Measurements from ENCODE around the gene LDLRAD4.

LDLRAD4 gene

GRCh38 chr18:13369756-13370510, 151.4 kb downstream of the LDLRAD4 start:
- Histone ChIP-seq H3K36me3 (ENCODE audit: control insufficient read depth in 5 of 5, insufficient read depth in 5 of 5, low read length in 5 of 5) (no peaks in the 10 kb centered on the region), H3K4me3 (ENCODE audit: low read depth in 1 of 5, low read length in 5 of 5) (no peak overlapping the region), H3K27me3 (ENCODE audit: control insufficient read depth in 5 of 5, insufficient read depth in 4 of 5, low read length in 5 of 5) (no peaks in the 10 kb centered on the region), H3K9me3 (ENCODE audit: control insufficient read depth in 5 of 5, low read length in 5 of 5) (no peaks in the 10 kb centered on the region), H3K4me1 (ENCODE audit: control insufficient read depth in 5 of 5, insufficient read depth in 5 of 5, low read length in 5 of 5) (peaks cover 0 to 9% (median 8%) of the 10 kb centered on the region in 5 donors), H3K9ac (ENCODE audit: low read length in 5 of 5) (no peak overlapping the region), H3K27ac (ENCODE audit: low read depth, low read length) (no peak overlapping the region)

- Histone ChIP-seq H3K4me1 (ENCODE audit: control insufficient read depth in 5 of 5, insufficient read depth in 5 of 5, low read length in 5 of 5) (peaks cover 4 to 21% (median 16%) of the 10 kb centered on the region in 5 donors), H3K9ac (ENCODE audit: low read length in 5 of 5) (no peak overlapping the region), H3K27ac (ENCODE audit: low read depth, low read length) (no peak overlapping the region), H3K4me3 (ENCODE audit: low read depth in 1 of 5, low read length in 5 of 5) (no peak overlapping the region), H3K9me3 (ENCODE audit: control insufficient read depth in 5 of 5, low read length in 5 of 5) (no peaks in the 10 kb centered on the region), H3K36me3 (ENCODE audit: control insufficient read depth in 5 of 5, insufficient read depth in 5 of 5, low read length in 5 of 5) (no peaks in the 10 kb centered on the region), H3K27me3 (ENCODE audit: control insufficient read depth in 5 of 5, insufficient read depth in 4 of 5, low read length in 5 of 5) (no peaks in the 10 kb centered on the region)
These were observed 152.6 kb downstream of the LDLRAD4 start for GRCh38 chr18:13370995-13371625.

- H3K4me3 ChIP-seq (ENCODE audit: low read depth in 1 of 5, low read length in 5 of 5) = no peak overlapping the region
- H3K4me1 ChIP-seq (ENCODE audit: control insufficient read depth in 5 of 5, insufficient read depth in 5 of 5, low read length in 5 of 5) = peaks cover 4 to 25% (median 16%) of the 10 kb centered on the region in 5 donors
- H3K9me3 ChIP-seq (ENCODE audit: control insufficient read depth in 5 of 5, low read length in 5 of 5) = no peaks in the 10 kb centered on the region
- no peak overlapping the region for H3K9ac ChIP-seq (ENCODE audit: low read length in 5 of 5)
- no peaks in the 10 kb centered on the region for H3K36me3 ChIP-seq (ENCODE audit: control insufficient read depth in 5 of 5, insufficient read depth in 5 of 5, low read length in 5 of 5)
- no peak overlapping the region for H3K27ac ChIP-seq (ENCODE audit: low read depth, low read length)
- H3K27me3 ChIP-seq (ENCODE audit: control insufficient read depth in 5 of 5, insufficient read depth in 4 of 5, low read length in 5 of 5) = no peaks in the 10 kb centered on the region
These were observed 153.3 kb downstream of the LDLRAD4 start for GRCh38 chr18:13371689-13372418.

GRCh38 chr18:13372531-13372951, 154.0 kb downstream of the LDLRAD4 start:
- H3K9me3 ChIP-seq (ENCODE audit: control insufficient read depth in 5 of 5, low read length in 5 of 5) = no peaks in the 10 kb centered on the region
- no peaks in the 10 kb centered on the region for H3K36me3 ChIP-seq (ENCODE audit: control insufficient read depth in 5 of 5, insufficient read depth in 5 of 5, low read length in 5 of 5)
- no peaks in the 10 kb centered on the region for H3K27me3 ChIP-seq (ENCODE audit: control insufficient read depth in 5 of 5, insufficient read depth in 4 of 5, low read length in 5 of 5)
- no peak overlapping the region for H3K4me3 ChIP-seq (ENCODE audit: low read depth in 1 of 5, low read length in 5 of 5)
- H3K27ac ChIP-seq (ENCODE audit: low read depth, low read length) = no peak overlapping the region
- peaks cover 5 to 29% (median 11%) of the 10 kb centered on the region in 5 donors for H3K4me1 ChIP-seq (ENCODE audit: control insufficient read depth in 5 of 5, insufficient read depth in 5 of 5, low read length in 5 of 5)
- no peak overlapping the region for H3K9ac ChIP-seq (ENCODE audit: low read length in 5 of 5)

- Histone ChIP-seq H3K9me3 (ENCODE audit: control insufficient read depth in 5 of 5, low read length in 5 of 5) (no peaks in the 10 kb centered on the region), H3K4me3 (ENCODE audit: low read depth in 1 of 5, low read length in 5 of 5) (no peak overlapping the region), H3K36me3 (ENCODE audit: control insufficient read depth in 5 of 5, insufficient read depth in 5 of 5, low read length in 5 of 5) (no peaks in the 10 kb centered on the region), H3K4me1 (ENCODE audit: control insufficient read depth in 5 of 5, insufficient read depth in 5 of 5, low read length in 5 of 5) (peaks cover 5 to 37% (median 16%) of the 10 kb centered on the region in 5 donors), H3K27me3 (ENCODE audit: control insufficient read depth in 5 of 5, insufficient read depth in 4 of 5, low read length in 5 of 5) (no peaks in the 10 kb centered on the region), H3K9ac (ENCODE audit: low read length in 5 of 5) (no peak overlapping the region), H3K27ac (ENCODE audit: low read depth, low read length) (no peak overlapping the region)
These were observed 155.5 kb downstream of the LDLRAD4 start for GRCh38 chr18:13374096-13374467.

GRCh38 chr18:13374468-13375301, 156.1 kb downstream of the LDLRAD4 start:
- Histone ChIP-seq H3K27ac (ENCODE audit: low read depth, low read length) (peak overlapping the region; percentile 41), H3K4me3 (ENCODE audit: low read depth in 1 of 5, low read length in 5 of 5) (no peak overlapping the region), H3K9ac (ENCODE audit: low read length in 5 of 5) (no peak overlapping the region), H3K4me1 (ENCODE audit: control insufficient read depth in 5 of 5, insufficient read depth in 5 of 5, low read length in 5 of 5) (peaks cover 5 to 42% (median 21%) of the 10 kb centered on the region in 5 donors), H3K9me3 (ENCODE audit: control insufficient read depth in 5 of 5, low read length in 5 of 5) (no peaks in the 10 kb centered on the region), H3K27me3 (ENCODE audit: control insufficient read depth in 5 of 5, insufficient read depth in 4 of 5, low read length in 5 of 5) (no peaks in the 10 kb centered on the region), H3K36me3 (ENCODE audit: control insufficient read depth in 5 of 5, insufficient read depth in 5 of 5, low read length in 5 of 5) (no peaks in the 10 kb centered on the region)

- no peak overlapping the region for H3K4me3 ChIP-seq (ENCODE audit: low read depth in 1 of 5, low read length in 5 of 5)
- no peaks in the 10 kb centered on the region for H3K9me3 ChIP-seq (ENCODE audit: control insufficient read depth in 5 of 5, low read length in 5 of 5)
- H3K9ac ChIP-seq (ENCODE audit: low read length in 5 of 5) = no peak overlapping the region
- H3K36me3 ChIP-seq (ENCODE audit: control insufficient read depth in 5 of 5, insufficient read depth in 5 of 5, low read length in 5 of 5) = no peaks in the 10 kb centered on the region
- H3K4me1 ChIP-seq (ENCODE audit: control insufficient read depth in 5 of 5, insufficient read depth in 5 of 5, low read length in 5 of 5) = peaks cover 5 to 49% (median 21%) of the 10 kb centered on the region in 5 donors
- H3K27me3 ChIP-seq (ENCODE audit: control insufficient read depth in 5 of 5, insufficient read depth in 4 of 5, low read length in 5 of 5) = no peaks in the 10 kb centered on the region
- peak overlapping the region; percentile 41 for H3K27ac ChIP-seq (ENCODE audit: low read depth, low read length)
These were observed 157.0 kb downstream of the LDLRAD4 start for GRCh38 chr18:13375302-13376255.

- no peak overlapping the region for H3K9ac ChIP-seq (ENCODE audit: low read length in 5 of 5)
- peaks cover 5 to 55% (median 22%) of the 10 kb centered on the region in 5 donors for H3K4me1 ChIP-seq (ENCODE audit: control insufficient read depth in 5 of 5, insufficient read depth in 5 of 5, low read length in 5 of 5)
- H3K4me3 ChIP-seq (ENCODE audit: low read depth in 1 of 5, low read length in 5 of 5) = no peak overlapping the region
- H3K36me3 ChIP-seq (ENCODE audit: control insufficient read depth in 5 of 5, insufficient read depth in 5 of 5, low read length in 5 of 5) = no peaks in the 10 kb centered on the region
- no peaks in the 10 kb centered on the region for H3K9me3 ChIP-seq (ENCODE audit: control insufficient read depth in 5 of 5, low read length in 5 of 5)
- no peak overlapping the region for H3K27ac ChIP-seq (ENCODE audit: low read depth, low read length)
- no peaks in the 10 kb centered on the region for H3K27me3 ChIP-seq (ENCODE audit: control insufficient read depth in 5 of 5, insufficient read depth in 4 of 5, low read length in 5 of 5)
These were observed 157.8 kb downstream of the LDLRAD4 start for GRCh38 chr18:13376298-13376840.
